ENCODE data around the gene PHYKPL.
"Not testable (repeated sequence)": the region's sequence is repeated elsewhere in the genome, so short reads cannot be mapped to it uniquely, and the experiment has no call there.

The PHYKPL gene

GRCh38 chr5:178238711-178239592 lies 6.3 kb upstream of the PHYKPL start:
- peak; percentile 38 for DNase-seq

DNA sequence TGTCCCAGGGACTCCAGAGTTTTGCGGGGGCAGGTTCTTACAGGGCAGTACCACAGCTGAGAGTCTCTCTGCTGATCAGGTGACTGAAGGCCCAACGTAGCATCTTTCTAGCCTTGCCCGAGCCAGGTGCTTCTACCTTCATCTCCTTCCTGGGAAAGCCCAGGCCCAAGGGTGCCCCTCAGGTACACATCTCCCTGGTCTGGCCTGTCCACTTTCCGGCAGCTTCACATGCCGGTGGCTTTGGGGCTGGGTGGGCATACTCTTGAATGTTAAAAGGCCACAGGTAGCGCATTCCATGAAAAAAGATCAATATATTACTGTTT lies 5.7 kb upstream of the PHYKPL start:
- DNase-seq: no peak

- DNase-seq: no peak
These were observed 5.1 kb upstream of the PHYKPL start for GRCh38 chr5:178237431-178238312.

GRCh38 chr5:178236679-178237078 lies 4.1 kb upstream of the PHYKPL start:
- no peak for DNase-seq

- DNase-seq: no peak
These were observed 3.5 kb upstream of the PHYKPL start for GRCh38 chr5:178236126-178236525.

DNA sequence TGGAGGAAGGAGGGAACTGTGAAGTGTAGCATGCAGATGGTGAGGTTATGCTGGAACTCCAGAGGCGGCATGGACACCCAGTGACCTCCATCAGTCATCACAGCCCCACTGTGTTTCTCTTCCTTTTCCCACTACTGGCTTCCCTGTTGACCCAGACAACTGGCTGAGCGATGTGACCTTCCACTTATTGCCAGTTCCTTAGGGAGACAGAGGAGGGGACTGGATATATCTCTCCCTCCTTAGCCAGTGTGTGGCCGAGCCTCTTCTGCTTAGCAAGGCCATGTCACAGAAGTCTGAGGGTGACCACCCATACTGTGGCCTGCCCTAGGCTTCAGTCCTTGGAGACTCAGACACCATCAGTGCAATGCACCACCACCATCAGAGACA lies 3.0 kb upstream of the PHYKPL start:
- no peak for DNase-seq

DNA sequence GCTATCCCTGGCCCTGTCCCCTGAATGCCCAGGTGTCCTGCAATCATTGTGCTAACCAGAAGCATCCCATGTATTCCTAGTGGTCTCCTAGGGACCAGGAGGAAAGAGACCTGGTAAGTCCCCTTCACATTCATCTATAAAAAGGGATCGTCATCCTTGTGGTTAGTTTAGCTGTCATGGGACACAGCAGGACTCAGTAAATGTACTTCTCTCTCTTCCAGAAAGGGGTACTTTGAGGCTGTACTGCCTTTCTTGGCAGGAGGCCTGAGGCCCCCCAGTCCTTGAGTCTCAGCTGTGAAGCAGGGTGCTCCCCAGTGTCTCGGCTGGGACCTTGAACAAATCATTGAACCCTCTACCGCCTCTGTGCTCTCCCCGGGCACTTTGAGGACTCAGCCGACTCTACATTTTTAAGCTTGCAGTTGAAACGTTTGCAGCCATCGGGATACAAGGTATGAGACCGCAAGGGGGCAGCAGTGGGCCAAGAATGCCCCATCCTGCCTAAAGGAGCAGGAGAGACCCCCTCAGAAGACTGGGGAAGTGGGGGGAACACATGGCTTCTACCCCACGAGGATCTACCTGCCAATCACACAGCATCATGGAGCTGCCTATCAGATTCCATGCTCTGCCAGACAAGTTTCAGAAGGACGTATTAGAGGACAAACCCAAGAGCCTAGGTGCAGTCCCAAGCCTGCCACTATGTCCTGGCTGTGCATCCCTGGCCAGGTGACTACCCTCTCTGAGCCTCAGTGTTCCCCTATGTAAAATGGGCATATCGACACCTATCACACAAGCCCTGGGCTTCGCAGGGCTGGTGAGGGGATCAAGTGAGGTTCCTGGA lies 2.4 kb upstream of the PHYKPL start:
- DNase-seq: peak; percentile 78

DNA sequence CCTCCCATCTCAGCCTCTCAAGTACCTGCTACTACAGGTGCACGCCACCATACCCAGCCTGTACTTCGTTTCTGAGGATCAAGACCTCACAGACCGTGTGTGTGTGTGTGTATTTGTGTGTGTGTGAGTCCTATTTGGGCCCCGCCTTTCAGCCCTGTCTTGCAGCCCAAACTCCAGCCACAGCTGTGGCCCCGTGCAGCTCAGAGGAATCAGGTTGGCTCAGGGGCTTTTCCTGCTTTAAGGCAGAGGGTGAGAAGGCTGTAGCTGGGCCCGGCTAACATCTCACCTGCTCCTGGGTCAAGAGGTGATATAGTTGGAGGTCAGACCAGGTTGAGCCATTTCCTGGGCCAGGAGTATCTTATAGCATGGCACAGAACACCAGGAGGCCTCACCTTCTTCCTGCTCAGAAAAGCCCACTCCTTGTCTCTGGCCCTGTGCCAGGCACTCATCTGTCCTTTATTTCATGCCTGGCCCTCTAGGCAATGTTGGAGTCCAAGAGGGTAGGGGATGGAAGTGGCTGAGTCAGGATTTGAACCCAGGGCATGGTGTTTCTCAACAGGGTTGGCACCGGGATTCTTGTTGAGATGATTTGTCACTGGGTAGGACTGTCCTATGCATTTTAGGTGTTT lies 1.6 kb upstream of the PHYKPL start:
- DNase-seq: no peak

- DNase-seq: no peak
These were observed 373 bp upstream of the PHYKPL start for GRCh38 chr5:178232920-178233429.

- DNase-seq: no peak
These were observed 971 bp downstream of the PHYKPL start for GRCh38 chr5:178231539-178232123.

DNA sequence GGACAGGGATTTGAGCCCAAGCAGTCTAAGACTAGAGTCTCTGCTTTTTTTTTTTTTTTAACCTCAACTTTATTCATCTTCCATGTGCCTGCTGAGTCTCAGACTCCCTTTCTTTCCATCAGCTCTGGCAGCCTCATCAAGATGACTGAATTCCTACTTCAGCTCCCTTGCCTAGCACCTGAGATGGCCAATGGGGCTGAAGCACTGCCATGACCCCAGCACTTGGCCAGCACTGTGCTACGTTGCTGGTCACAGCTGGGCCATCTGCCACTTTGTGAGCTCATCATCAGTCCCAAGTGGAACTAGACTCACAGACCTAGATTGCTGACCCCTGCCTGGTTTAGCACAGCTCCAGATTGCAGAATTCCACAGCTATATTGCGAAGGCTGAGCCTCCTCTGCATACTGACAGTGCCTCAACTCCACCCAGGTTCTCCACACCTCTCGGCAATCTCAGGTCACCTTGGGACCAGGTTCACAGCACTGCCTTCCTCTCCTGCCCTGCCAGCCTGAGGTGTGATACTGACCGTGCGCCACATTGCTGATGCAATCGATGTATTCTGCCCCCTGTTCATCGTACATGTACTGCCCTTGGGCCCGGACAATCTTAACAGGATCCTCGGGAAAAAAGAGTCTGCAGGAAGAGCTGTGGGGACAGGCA lies 1.6 kb downstream of the PHYKPL start:
- no peak for DNase-seq

- DNase-seq: no peak
These were observed 2.7 kb downstream of the PHYKPL start for GRCh38 chr5:178229861-178230260.

DNA sequence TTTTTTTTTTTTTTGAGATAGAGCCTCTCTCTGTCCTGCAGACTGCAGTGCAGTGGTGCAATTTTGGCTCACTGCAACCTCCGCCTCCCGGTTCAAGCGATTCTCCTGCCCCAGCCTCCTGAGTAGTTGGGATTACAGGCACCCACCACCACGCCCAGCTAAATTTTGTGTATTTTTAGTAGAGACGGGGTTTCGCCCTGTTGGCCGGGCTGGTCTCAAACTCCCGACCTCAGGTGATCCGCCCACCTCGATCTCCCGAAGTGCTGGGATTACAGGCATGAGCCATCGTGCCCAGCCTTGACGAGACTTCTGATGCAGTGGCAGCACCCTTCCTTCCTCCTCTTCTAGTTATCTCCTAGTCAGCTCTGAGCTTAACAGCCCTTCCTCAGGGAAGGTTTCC lies 3.5 kb downstream of the PHYKPL start:
- DNase-seq: not testable (repeated sequence)

DNA sequence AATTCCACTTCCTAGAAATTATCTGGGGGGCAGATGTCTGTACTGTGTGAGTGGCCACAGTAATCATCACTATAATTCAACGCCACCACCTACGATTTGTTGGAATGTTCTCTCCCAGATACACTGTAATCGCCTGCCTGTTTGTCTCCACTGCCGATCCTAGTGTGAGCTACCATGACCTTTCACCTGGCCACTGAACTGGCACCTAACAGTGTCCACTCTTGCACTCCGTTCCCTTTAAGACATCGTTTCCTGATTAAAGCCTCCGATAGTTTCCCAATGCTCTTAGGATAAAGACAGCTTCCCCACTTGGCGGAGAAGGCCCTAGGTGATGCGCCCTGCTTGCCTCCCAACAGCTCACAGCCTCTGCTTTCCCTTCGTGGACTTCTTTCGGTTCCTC lies 4.0 kb downstream of the PHYKPL start:
- no peak for DNase-seq

- no peak for DNase-seq
These were observed 4.7 kb downstream of the PHYKPL start for GRCh38 chr5:178227929-178228328.

- no peak for DNase-seq
These were observed 5.4 kb downstream of the PHYKPL start for GRCh38 chr5:178227138-178227659.

DNA sequence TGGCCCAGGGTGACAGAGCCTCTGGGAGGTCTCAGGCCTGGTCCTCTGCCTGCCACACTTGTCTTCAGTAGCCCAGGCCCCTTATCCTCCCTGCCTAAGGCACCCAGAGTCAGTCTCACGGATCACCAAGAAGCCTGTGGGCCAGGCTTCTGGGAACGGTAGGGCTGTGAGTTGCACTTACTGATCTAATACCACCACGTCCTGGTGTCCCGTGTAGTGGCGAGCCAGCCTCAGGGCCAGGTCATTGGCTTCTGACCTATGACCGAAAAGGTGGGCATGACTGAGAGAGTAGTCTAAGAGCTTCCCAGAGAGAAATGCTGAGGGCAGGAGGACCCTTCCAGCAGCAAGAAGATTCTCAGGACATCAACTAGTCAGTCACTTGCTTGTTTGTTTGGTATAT lies 7.4 kb downstream of the PHYKPL start:
- no peak for DNase-seq

DNA sequence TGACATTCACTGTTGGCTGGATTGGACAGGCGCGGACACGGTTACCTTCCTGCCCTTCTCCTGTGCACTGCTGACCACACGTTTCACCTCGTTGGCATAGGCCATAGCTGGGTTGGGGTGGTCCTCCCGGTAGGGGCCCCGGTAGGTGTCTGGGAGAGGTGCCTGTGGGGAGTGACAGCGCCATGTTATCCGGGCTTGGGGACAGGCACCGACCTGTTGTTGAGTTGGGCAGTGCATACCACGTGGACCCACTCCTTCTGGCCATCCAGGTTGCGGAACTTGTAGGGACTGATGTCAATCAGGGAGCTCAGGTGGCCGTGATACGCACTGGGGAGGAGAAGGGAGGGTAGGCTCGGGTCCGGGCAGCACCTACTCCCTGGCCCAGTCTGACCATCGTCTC lies 8.2 kb downstream of the PHYKPL start:
- no peak for DNase-seq

GRCh38 chr5:178223828-178224335 lies 8.7 kb downstream of the PHYKPL start:
- DNase-seq: no peak

DNA sequence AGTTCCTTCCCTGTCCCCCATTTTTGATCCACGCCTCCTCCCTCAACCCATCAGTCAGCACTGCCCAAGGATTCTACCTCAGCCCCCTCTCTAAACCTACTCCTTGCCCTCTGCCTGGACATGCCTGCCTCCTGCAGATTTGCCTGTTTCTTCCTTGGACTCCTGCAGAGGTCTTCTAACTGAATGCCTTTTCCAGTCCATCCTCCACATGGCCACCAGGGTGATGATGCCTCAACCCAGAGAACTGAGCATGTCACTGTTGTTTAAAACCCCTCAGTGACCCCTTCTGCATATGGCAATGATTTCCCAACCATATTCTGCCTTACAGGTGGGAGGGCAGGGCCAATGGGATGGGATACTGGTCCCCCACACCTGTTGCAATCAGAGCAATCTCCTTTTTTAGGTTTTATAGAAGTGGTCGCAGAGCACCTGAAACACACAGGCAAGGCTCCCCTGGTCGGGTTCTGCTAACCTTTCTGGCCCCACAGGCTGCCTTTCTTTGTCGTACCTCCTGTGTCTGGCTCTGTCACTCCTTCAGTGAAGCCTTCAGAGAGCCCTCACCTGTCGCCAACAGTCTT lies 9.3 kb downstream of the PHYKPL start:
- no peak for DNase-seq

- DNase-seq: no peak
These were observed 10.3 kb downstream of the PHYKPL start for GRCh38 chr5:178222292-178222691.

Data from activated CD4-positive, alpha-beta T cell treated with anti-CD3 and anti-CD28 coated beads, Interleukin-10, Interleukin-2, amounts not matched to agents 100 ng/mL and 50 ng/mL, durations not matched to agents 16 hours and 8 hours (primary cell).